SH-SY5Y (cell line): Measurements from ENCODE around the gene FDCSP.

Experiments
- GATA2 ChIP-seq: IDR thresholded peaks from 2 replicates; pipeline ENCODE4 v1.6.1; 2011; ENCODE audit warnings: mild to moderate bottlenecking, low read depth, low read length
- GATA3 ChIP-seq: IDR thresholded peaks from 2 replicates; pipeline ENCODE4 v1.6.1; 2011; ENCODE audit warnings: low read depth, mild to moderate bottlenecking, low read length, moderate library complexity

GRCh38 chr4:70251945-70252277 lies 26.0 kb downstream of the FDCSP start:
- TF ChIP-seq GATA3 (no peak), GATA2 (no peak)
